NCI-H1092 treated with DMSO at 0.1 percent for 48 hours (cell line): ENCODE measurements around the gene ALDH16A1.

Experiments
- DNase-seq: peaks from one replicate; lab custom pipeline; 2025; lab: John Stamatoyannopoulos, UW

ALDH16A1 gene

DNA sequence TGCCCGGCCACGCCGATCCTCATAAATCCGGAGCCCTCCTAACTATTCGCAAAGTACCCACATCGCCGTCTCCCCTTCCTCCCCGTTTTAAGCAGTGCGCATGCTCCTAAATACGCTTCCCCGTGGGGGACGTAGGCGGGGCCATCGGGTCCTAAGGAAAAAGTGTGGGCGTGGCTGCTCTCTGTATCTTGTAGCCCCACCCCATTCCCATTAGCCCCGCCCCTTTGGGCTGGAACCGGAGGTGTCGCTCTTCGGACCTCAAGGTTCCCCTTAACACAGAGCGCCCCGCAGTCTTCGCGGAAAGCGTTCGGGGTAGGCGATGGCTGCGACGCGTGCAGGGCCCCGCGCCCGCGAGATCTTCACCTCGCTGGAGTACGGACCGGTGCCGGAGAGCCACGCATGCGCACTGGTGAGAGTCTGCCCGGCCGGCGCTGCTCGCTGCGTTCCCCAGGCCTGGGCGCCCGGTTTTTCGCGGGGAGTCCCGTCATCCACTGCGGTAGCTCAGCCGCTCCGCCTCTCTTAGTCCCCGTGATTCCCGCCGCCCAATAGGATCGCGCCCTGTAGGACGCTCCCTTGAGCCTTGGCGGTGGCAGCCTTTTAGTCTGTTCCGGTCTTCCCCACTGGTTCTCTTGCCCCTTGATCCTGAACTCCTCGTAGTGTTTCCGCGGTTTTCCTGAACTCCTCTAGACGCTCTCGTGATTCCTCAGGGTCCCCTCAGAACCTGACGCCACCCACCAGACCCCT lies at the start of gene ALDH16A1:
ALDH16A1 (plus strand) TSS at position 213 of the 744 bp plus-strand sequence; CDS start at position 320, 107 bp downstream.
- peak; percentile 96 for DNase-seq

DNA sequence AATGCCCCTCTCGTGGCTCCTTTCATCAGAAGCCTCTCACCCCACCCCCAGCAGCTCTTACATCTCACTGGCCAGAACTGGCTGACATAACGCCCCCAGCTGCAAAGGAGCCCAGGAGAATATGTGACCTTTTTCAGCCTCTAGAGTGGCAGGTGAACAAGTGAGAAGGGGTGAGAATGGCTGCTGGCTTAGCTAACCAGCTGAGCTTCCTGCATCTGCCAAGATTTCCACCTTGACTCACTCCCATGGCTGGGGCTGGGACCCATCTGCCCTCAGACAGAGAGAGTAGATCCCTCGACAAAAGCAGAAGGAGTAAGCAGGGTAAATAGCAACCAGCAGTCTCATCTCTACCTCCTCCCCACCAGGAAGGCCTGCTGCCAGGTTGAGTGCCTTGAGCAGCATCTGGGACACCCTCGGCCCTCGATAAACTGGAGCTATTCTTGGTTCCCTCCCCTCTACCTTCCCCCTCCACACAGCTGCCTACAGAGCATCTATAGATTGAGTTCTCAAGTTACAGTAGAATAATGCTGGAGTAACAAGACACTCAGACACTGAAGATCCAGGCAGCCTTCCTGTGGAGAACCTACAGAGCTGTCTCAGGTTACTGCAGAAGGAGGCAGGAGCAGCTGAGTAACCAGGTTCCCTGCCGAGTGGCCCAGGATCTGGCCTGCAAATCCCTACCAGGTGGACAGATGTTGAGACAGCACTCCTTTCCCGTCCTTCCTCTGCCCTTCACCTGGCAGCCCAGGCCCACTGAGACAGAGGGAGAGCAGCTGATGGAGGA lies 49.4 kb upstream of the ALDH16A1 start:
- DNase-seq, result peak; percentile 74

DNA sequence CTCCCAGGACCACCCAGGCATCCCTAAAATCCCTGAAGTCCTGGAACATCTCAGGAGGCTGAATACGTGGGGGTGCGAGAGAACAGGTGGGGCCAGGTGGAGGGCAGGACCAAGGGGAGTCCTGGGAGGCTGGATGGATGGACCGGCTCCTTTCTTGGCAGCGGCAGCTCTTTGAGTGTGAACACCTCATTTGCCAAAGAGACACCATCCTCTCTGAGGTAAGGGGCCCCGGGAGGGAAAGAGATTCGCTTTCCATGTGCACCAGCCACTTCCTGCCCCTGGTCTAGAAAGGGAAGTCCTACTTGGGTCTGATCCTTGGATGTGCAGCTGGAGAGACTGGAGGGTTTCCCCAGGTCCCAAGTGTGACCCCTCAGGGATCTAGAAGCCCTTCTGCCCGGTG lies 45.9 kb upstream of the ALDH16A1 start:
- DNase-seq, result no peak

DNA sequence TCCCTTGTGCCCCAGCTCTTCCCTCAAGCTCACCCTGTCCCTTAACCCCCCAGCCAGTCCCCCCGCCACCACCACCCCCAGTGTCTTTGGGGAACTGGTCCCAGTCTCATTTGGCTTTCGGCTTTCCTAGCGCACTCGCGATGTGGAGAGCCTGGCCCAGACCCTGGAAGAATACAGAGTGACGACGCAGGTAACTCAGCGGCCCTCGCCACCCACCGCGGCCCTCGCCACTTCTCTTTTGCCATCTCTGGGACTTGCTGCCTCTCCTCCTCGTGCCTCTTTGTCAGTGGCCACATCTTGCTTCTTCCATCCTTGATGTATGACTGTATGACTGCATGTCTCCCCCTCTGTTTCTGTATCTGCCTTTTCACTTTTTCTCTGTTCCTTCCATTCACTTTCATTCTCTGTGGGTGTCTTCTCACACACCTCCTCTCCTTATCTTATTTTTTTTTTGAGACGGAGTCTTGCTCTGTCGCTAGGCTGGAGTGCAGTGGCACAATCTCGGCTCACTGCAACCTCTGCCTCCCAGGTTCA lies 45.5 kb upstream of the ALDH16A1 start:
- no peak for DNase-seq

DNA sequence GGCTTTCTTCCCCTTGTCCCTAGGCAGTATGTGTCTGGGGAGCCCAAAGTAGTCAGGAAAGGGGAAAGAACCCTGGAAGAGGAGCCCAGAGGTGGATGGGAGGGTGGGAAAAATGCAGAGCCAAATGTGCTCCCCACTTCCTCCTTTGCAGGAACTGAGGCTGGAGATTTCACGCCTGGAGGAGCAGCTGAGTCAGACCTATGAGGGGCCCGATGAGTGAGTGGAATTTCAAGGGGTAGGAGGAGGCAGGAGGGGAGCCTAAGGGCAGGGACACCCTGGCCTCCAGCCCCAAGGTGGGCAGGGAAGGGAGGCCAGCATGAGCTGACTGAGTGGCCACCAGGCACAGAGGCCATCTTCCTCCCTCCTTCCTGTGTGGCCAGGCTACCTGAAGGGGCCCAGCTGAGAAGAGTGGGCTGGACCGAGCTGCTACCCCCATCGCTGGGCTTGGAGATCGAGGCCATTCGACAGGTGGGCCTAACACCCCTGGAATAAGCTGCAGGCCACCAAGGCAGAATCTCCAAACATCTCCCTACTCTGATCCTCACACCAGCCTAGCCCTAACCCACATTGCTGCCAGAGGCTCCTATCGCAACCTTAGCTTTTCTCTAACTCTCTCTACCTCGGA lies 44.1 kb upstream of the ALDH16A1 start:
- no peak for DNase-seq

DNA sequence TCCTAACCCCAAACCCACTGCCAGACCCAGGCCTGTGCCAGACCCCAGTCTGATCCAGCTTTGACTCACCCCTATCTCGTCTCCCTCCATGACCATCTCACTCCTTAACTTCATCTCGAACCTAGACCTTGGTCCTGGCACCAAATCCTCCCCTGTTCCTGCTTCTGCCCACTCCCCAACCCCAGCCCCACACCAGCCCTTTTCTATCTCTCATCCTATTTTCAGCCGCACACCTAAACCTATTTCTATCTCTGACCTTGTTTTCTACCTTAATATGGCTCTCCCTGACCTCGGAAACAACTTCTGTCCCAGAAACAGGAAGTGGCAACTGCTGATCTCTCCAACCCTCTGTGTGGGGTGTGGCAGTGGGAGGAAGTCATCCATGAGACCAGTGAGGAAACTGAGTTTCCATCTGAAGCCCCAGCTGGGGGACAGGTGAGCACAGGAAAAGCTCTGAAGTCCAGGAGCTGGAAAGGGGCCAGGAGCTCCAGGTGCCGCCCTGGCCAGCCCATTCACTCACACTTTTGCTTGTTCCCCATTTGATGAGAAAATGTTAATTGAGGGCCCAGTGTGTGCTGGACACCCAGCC lies 43.5 kb upstream of the ALDH16A1 start:
- DNase-seq, result no peak

DNA sequence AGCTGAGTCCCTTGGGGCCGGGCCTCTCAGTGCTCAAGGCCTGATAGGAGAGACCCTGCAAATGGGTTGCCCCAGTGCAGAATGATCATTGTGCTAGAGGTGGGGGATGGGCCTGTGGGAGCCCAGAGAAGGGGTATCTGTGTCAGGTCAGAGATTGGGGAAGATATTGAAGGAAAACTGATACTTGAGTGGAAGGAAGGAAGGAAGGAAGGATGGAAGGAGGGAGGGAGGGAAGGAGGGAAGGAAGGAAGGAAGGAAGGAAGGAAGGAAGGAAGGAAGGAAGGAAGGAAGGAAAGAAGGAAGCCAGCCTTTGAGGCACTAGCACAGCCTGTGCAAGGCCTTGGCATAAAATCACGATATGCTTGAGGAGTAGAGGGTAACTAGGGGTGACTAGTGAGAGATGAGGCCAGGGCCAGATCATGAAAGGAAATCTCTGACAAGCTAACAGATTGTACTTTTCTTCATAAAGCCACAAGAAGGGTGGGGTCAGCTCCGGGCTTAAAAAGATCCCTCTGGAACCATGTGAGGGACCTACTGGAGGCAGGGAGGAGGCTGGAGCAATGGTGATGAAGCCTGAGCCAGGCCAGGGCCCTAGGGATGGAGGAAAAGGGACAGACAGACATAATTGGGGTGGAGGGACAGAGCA lies 41.2 kb upstream of the ALDH16A1 start:
- DNase-seq, result no peak

DNA sequence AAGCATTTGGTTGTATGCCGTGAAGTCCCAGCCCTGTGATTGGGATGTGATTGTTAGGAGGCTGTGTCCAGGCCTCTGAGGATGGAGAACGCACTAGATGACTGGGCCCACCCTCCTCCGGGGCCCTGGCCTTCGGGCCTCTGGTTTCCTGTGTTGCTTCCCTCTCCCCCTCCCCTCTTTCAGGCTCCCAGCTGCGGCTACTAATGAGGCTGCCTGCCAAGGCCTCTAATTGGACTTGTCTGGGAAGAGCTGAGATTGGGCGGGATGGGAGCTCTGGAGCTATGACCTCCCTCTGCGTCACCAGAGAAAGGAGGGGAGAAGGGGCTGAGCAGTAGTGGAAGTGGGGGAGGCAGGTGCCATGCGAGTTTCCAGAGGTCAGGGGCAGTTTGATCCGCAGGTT lies 39.7 kb upstream of the ALDH16A1 start:
- no peak for DNase-seq

DNA sequence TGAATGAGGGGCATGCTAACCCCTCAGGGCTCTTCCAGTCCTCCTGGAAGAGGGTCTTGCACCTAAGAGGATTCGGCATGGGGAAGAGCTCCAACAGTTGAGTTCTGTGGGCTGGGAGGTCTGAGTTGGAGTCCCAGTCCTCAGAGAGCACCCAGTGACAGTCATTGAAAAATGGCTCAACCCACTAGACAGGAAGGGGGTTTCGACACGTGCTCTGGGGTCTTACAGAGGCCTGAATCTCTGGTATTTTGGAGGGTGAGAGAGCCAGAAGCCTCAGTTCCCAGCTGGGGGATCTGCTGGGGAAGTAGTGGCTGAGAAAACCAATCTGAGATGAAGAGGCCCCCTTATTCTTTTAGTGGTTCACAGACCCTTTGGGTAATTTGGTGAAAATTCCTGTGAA lies 38.8 kb upstream of the ALDH16A1 start:
- no peak for DNase-seq

DNA sequence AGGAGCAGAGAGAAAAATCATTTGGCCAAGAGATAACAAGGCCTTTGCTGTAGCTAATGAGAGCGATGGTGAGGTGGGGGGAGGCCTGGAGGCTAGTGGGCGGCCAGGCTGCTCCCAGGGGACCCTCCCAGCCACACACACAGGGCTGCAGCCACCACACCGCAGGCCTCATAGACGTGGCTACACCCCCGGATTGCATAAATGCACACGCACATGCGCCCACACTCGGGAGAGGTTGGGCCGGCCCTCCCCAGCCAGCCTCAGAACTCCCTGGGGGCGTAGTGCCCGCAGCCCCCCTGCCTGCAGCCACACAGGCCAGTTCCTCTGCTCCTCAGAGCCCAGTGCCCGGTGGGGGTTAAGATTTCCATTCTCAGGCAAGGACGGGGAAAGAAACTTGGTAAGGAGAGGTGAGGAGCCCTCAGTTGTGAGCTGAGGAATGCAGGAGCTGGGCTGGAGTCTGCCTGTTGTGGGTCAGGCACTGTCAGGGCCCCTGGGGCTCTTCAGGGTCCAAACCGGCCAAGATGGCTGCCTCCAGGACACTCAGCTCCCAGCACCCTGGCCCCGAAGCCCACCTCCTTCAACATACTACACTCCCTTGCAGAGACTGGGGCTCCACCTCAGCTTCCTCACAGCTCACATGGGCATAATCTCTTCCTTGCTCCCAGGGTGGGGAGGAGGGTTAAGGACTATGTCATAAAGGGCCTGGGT lies 37.8 kb upstream of the ALDH16A1 start:
- no peak for DNase-seq

DNA sequence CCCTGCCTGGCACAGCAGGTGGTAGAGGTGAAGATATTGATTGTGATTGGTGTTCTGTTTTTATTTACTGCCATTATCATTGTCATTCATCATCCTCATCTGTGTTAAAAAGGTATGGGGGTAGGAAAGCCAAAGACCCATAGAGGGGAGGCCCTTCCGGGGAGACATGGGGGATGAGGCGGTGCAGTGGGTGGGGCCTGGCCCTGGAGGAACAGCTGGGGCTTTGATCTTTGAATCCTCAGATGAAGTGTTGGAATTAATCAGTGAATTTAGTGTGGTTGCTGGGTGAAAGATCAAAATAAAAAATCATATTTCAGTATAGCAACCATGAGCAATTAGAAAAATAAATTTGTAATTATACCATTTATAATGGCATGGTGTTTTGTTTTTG lies 37.2 kb upstream of the ALDH16A1 start:
- DNase-seq, result no peak

DNA sequence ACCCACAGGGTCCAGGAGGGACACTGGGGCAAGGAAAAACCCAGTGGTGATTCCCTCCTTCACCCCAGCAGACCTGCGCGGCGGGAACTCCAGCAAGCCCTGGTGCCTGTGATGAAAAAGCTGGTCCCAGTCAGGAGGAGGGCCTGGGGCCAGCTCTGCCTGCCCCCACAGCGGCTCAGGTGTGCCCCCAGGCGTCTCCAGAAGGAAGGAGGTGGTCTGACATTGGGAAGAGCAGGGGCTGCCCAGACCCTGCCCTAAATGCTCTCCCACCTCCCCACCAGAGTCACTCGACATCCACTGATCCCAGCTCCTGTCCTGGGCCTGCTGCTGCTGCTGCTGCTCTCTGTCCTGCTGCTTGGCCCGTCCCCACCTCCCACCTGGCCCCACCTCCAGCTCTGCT lies 35.9 kb upstream of the ALDH16A1 start:
- DNase-seq, result no peak

DNA sequence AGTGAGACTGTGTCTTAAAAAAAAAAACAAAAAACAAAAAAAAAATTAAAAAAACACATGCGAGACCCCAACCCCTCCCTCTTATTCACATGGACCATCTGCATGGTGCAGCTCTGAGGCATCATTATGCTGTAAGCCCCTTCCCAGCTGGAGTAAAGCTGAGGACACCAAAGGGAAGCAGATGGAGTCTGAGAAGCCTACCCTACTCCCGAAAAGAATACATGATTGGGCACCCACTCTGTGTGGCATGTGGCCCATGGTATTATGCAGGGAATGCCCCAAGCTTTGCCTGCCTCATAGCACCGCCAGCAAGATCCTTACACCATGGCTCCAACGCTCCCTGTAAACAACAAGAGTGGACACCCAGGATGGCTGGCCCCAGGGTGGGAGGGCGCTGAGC lies 34.5 kb upstream of the ALDH16A1 start:
- no peak for DNase-seq

DNA sequence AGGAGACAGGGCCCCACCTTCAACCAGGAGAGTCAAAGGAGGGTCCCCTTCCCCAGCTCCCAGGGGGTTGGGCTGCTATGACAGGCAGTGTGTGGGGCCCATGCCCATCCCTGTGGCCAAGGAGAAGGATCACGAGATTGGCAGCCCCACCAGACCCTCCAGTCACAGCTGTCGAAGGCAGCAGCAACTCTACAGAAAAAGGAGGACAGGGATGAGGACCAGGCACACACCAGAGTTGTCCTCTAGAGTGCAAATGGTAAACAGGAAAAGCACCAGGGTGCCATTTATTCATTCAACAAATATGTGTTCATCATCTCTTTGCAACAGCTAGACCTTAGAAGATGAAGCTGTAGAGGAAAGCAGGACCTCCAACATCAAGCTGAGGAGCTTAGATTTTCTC lies 33.9 kb upstream of the ALDH16A1 start:
- DNase-seq, result no peak

DNA sequence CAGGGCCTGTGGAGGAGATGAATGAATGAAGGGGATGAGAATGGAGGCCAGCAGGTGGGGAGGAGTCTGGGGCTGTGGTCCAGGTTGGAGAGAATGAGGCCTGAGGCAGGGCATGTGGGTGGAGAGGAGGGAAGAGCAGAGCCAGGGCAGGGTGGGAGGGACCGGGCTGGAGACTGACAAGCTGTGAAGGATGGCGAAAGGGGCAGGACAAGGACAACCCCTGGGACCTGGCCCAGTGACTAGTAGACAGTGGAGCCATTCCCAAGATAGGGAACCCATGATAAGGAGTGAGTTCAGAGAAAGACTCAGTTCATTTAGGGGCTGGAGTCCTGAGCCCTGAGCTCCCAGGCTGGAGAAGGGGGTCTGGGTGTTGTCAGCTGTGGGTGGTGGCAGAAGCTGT lies 32.8 kb upstream of the ALDH16A1 start:
- no peak for DNase-seq

DNA sequence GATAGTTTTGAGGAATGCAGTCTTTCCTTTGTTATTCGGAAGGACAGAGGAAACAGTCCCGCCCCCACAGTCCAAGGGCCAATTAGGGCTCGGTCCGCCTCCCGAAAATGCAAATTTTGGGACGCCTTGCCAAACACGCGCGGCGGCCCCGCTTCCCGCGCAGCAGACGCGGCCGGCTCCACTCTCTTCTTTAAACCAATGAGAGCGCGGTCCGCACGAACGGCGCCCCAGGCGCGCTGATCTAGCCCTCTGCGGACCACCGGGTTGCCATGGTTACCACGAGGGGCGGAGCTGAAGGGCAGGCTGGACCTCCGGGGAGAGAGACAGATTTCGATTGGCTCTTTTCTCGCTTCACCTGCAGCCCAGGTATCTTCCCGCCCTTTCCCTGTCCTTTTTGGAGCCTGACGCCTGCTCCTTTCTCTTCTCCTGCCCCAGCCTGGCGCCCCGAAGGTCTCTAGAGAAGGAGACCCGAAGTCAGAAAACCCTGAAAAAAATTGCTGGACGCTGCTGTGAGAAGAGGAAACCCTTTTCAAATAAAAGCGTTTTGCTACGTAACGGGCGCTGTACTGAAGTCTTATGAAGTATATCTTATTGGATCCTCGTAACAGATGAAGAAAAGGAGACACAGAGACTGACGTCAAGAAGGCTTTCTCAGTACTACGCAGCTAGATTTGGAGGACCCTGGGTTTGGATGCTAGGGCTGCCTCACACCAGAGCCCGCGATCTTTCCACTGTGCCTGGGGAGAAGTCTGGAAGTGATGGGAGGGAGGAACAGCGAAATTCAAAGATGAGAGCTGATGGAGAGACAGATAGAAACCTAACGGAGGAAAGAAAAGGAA lies 31.8 kb upstream of the ALDH16A1 start:
- peak; percentile 60 for DNase-seq

DNA sequence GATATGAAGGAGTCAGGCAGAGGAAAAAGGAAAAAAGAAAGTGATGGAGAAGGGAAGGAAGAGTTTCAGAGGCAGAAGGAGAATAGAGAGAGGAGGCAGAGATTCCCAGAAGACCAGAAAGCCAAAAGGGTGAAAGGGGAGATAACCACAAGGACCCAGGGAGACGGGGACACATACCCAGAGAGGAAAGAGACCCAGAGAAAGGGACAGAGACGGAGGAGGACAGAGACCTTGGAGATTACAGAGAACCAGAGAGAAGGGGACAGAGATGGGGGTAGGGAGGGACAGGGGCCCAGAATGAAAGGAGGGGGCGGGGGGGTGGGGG lies 31.2 kb upstream of the ALDH16A1 start:
- no peak for DNase-seq

DNA sequence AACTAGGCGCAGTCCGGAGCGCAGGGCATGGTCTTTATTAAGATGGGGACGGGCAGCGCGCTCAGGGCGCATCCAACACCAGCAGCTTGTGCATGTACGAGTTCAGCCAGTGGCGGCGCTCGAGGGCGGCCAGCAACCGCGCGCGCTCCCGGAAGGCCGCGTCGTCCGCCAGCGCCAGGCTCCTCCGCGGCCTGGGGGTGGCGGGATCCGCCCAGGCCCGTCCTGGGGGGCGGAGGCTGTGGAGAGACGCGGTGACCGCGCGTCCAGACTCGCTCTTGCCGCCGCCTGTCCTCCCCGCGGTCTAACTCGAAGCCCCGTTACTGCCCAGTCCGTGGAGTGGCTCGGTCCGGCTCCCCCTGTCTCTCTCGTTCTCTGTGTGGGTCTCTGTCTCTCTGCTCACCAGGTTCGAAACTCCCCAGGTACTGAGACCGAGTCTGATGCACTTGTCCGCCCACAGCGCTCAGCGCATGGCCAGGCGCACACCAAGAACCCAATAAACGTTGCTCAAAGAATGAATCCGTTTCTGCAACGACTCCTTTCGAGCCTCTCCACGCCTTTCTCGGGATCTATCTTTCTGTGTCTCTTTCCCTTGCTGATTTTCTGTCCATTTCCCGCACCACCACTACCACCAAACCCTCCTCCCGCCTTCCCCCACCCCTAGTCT lies 30.5 kb upstream of the ALDH16A1 start:
- peak; percentile 8 for DNase-seq

DNA sequence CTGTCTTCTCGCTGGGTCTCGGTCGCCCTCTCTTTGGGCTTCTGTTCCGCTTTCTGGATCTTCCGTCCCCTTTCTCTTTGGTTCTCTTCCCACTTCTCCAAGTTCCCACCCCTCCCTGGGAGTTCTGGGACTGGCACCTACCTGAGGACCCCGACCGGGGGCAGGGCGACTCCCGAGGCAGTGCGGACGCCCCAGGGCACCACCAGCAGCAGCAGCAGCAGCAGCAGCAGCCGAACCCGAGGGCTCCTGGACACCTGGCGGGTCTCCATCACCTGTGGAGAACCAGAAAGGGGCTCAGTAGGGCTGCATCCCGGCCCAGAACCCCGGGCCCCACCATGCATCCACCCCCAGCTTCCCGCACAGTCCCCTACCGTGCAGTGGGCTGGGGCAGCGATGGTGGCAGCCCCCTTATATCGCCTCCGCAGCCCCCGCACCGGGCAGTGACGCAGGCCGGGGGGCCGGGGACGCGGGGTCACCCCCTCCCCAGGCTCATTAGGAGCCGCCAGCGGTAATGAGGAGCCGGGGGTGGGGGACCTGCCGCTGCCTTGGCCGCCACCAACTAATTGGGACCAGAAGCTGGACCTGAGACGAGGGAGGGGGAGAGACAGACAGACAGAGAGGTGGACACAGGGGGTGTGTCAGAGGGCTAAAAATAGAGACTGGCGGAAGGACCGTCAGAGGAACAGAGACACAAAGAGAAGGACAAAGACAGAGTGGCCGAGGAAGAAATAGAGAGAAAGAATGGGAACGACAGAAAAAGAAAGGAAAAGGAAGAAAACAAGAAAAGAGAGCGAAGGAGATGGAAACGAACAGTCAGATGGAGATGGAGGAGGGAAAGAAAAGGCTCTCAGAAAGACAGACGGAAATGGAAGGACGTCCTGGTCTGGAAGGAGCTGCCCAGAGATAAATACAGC lies 29.7 kb upstream of the ALDH16A1 start, which contains the start of gene PTH2:
PTH2 (minus strand) TSS at position 371 of the 914 bp plus-strand sequence; CDS start at position 269, 102 bp downstream.
- no peak for DNase-seq
